Inferior parietal cortex (tissue), 1 donor: ENCODE data around the gene CCDC85C.
A peak's percentile ranks its signal among the peaks of the same experiment; 100 is the strongest.

ENCODE experiments used
- DNase-seq: peaks from one replicate; pipeline ENCODE4 v3.0.0-alpha.2; 2016; ENCODE audit errors: extremely low spot score

CCDC85C gene

GRCh38 chr14:99512110-99512449, 91.9 kb downstream of the CCDC85C start:
- no peak for DNase-seq

DNA sequence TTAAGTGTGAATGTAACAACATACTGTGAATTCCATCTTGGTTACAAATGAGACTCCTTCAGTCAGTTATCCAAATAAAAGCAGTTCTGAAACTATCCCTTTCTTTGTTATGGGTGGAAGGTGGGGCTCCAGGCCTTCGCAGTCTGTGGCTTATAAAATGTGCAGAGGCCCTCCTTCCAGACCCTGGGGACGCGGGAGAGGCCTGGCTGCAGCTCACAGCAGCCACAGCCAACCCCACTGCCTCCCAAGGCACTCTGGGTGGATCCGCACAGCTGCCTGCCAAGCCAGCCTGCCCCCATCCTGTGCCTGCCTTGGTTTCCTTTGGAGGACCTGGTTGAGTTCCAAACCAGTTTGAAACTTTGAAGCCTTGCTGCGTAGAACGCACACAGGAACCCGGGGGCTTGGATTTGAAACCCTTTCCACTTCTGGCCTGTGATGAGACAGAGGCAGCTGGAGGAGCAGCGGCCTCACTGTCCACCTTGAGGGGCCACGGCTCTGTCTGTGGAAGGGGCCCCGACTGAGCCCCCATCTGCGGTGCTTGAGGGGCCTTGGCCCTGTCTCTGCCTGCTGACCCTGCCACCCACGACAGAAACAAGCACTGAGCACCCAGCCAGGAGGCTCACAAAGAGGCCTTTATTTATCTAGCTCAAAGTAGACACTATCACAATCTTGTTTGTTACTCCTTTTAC, 92.4 kb downstream of the CCDC85C start:
- peak; percentile 18 for DNase-seq

GRCh38 chr14:99510556-99511139, 93.4 kb downstream of the CCDC85C start:
- no peak for DNase-seq

- DNase-seq = no peak
Measured at GRCh38 chr14:99509871-99510555, 94.0 kb downstream of the CCDC85C start.

DNA sequence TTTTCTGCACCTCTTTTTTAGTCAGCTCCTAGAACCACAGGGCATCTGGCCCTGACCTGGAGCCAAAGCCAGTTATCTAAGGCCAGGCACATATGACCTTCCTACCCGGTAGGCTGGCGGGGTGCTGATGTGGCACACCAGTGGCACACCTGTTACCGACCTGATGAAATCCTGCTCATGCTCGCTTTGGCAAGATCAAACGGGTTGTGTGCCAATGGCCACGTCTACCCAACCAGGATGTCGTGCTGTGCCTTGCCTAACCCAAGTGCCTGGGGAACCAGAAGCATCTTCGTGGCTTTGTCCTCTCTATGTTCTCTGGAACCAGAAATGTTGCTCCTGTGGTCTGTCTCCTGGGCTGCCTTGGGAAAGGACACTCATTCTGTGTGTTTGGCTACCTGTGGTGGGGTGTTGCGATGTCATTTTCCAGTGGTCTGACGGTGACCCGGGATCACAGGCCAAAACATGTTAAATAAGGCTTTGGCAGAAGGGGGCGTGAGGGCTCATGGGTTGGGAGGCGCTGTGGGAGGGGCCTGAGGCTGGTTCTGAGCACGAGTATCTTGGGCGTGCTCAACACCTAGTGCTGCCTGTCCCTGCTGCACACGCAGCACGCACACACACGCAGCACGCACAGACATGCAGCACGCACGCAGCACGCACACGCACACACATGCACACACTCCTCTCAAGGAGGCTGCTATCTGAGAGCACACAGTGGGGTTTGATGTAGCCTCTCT, 94.9 kb downstream of the CCDC85C start:
- no peak for DNase-seq

- DNase-seq = no peak
Measured at GRCh38 chr14:99507860-99508640, 96.0 kb downstream of the CCDC85C start.

DNA sequence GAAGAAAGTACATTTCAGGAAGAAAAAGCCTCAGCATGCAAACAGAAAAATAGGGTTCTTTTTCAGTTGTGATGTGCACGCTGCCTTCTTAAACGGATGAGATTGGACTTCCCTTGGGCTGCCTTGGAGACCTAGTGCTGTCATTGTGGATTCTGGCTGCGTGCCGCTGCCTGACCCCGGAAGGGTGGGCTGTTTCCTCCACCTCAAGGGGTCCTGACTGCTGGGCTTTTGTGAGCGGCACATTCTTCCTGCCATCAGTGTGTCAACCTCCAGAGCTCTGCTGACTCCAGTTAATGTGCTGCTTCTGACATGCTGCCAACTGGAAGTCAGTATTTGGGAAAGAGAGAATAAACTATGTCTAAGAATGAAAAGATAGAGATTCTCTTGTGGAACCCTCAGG, 97.7 kb downstream of the CCDC85C start:
- DNase-seq = no peak

- DNase-seq = no peak
Measured at GRCh38 chr14:99505089-99505488, 98.9 kb downstream of the CCDC85C start.

DNA sequence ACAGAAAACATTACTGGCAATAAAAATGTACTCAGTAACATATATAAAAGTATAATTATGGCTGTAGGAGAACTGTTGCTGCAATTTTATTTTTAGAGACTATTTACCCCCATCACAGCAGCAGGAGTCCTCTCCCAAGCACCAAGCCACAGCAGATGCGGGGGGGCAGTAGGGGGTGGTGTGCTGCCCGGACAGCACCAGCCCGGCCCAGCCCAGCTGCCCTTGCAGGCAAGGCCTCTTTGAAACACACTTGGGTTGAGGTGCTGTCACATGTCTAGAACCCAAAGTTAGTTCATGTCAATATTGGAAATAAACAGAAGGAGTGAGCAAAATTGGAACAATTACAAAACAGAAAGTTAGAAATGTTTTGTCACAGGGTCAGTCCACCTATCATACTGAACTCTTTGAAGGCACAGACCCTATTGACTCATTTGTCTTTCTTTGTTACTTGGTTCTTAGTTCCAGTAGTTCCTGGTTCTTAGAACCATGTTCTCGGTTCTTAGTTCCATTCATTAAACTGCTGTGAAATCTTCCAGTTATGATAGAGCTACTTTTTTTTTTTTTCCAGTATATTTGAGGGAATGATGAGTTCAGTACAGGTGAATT, 100.1 kb downstream of the CCDC85C start:
- DNase-seq = no peak

DNA sequence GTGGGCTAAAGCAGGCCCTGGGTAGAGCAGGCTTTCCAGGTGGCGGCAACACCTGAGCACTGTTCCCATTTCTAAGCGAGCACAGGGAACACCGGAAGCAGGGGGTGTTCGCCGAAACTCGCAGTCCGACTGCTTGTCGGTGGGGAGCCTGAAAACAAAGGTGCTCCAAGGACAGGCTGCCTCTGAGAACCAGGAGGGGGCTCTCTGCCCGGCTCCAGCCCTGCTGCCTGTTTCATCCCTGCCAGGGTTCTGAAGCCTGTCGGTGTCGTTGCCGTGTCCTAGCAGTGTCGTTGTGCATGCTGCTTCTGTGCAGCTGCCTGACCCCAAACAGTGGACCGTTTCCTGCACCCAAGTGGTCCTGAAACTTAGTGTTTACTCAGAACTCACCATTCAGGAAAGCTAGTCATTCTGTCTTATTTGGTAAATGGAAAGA, 101.0 kb downstream of the CCDC85C start:
- no peak for DNase-seq

DNA sequence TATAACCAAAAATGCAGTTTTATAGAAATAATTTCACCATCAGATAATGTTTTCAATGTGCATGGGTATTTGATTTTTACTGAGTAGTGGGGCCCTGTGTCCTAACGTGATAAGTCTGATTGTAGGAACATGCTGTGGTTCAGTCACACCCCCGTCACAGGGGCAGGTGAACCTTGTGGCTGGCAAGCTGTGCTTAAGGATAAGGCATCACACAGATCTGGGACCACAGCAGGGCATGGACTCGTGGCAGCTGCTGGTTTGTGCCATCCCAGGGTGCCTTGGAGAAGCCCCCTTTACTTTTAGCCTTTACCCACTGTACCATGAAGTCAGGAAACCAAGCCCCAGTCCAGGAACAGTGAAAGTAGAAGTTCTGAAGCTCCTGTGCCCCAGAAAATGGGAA, 106.1 kb downstream of the CCDC85C start:
- DNase-seq = no peak

DNA sequence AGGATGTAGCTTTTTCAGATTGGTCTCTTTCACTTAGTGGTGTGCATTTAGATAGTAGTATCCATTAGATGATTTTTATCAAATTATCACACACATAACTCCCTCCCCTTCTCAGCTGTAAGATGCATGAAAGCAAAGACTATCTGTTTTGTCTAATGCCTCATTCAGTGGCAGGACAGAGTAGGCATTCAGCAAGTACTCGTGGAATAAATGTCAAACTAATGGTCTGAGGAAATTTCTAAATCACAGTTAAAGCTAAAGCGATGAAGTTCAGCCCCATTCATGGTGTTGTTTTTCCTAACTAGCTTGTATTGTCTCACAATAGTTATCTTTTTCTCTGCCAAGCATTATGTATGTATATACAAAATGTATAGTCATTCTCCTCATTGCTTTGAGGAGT, 106.7 kb downstream of the CCDC85C start:
- DNase-seq = no peak

GRCh38 chr14:99484106-99484505, 119.9 kb downstream of the CCDC85C start:
- no peak for DNase-seq

DNA sequence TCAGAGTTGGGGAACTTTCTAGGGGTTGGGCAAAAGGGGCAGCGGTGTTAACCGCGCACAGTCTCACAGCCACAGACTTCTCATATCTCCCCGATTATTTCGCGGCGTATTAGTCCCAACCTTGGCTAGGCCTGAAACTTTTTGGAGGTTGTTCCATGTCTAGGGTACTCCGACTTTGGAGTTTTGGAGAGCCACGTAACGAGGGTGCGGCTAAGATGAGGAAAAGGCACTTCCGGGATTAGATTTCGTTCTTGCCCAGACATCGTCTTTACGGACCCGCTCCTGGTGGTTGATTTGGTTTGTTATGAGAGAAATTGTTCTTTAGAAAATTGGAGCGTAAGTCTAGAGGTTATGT, 122.3 kb downstream of the CCDC85C start:
- DNase-seq = no peak

- DNase-seq = peak; percentile 99
Measured at GRCh38 chr14:99480917-99481744, 122.9 kb downstream of the CCDC85C start, which contains the start of gene CCNK. CCNK (plus strand) TSS chr14:99481409; CDS start chr14:99492678, 11,269 bp downstream.

- DNase-seq = peak; percentile 33
Measured at GRCh38 chr14:99479906-99480869, 123.8 kb downstream of the CCDC85C start, which contains the start of gene SETD3. SETD3 (minus strand) TSS chr14:99480859; CDS start chr14:99465805, 15,054 bp downstream.

DNA sequence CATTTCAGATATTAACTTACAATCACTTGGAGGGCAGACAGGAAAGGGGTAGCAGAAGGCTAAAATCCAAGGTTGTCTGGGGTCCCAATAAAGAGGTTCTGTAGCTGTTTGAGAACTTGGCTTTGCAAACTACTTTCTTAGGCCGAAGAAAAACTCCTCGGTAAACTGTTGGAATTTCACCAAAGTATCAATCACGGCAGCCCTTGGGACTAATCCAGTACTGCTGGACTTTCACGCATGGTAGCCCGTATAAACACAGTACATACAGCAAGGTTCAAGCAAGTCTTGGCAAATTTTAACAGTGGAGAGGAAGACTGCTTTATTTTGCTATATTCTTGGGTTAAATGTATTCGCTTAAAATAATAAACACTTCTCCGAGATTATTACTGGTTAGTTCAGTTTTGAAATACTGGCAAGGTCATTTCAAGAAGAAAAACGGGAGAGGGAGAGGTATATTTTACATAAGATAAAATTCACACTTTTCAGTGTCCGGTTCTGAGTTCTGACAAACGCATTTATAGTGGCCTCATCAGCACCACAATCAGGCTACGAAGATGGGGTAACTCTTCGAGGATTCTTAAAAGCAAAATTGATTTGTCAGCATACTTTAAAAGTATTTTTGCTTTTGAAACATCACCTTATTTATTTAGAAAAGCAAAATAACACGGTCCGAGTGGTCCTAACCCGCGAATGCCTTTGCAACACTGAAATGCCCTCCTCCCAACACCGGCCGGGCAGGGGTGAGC, 124.7 kb downstream of the CCDC85C start:
- no peak for DNase-seq

GRCh38 chr14:99478128-99478527, 125.9 kb downstream of the CCDC85C start:
- DNase-seq = no peak
